IPS-NIHi11 (cell line): ENCODE results near the gene THBS4.

Experiments
- DNase-seq: peaks from one replicate; pipeline ENCODE4 v3.0.0; 2012; ENCODE audit warnings: mixed read lengths, low spot score

Gene THBS4

GRCh38 chr5:80034962-80035821, at the start of gene THBS4:
THBS4 (plus strand) TSS chr5:80035348; CDS start chr5:80035538, 190 bp downstream.
- peak; percentile 71 for DNase-seq

GRCh38 chr5:79986260-79986659, 48.9 kb upstream of the THBS4 start:
- no peak for DNase-seq

GRCh38 chr5:79990205-79990597, 44.9 kb upstream of the THBS4 start:
- no peak for DNase-seq

- peak; percentile 89 for DNase-seq
Measured at GRCh38 chr5:79990598-79991507, 44.3 kb upstream of the THBS4 start, which contains the start of gene MTX3. MTX3 (minus strand) TSS chr5:79991262; CDS start chr5:79991238, 24 bp downstream.

- DNase-seq, result no peak
Measured at GRCh38 chr5:79992891-79993657, 42.1 kb upstream of the THBS4 start.

- no peak for DNase-seq
Measured at GRCh38 chr5:79999722-80000121, 35.4 kb upstream of the THBS4 start.

GRCh38 chr5:80002677-80003076, 32.5 kb upstream of the THBS4 start:
- DNase-seq, result no peak

GRCh38 chr5:80008995-80009765, 26.0 kb upstream of the THBS4 start:
- no peak for DNase-seq

- no peak for DNase-seq
Measured at GRCh38 chr5:80010754-80011392, 24.3 kb upstream of the THBS4 start.

GRCh38 chr5:80025069-80025468, 10.1 kb upstream of the THBS4 start:
- no peak for DNase-seq

- no peak for DNase-seq
Measured at GRCh38 chr5:80026841-80027240, 8.3 kb upstream of the THBS4 start.

GRCh38 chr5:80031109-80031508, 4.0 kb upstream of the THBS4 start:
- no peak for DNase-seq

GRCh38 chr5:80033513-80033912, 1.6 kb upstream of the THBS4 start:
- no peak for DNase-seq

- DNase-seq, result no peak
Measured at GRCh38 chr5:80034559-80034958, 589 bp upstream of the THBS4 start.

GRCh38 chr5:80035839-80036238, 691 bp downstream of the THBS4 start:
- DNase-seq, result no peak

- DNase-seq, result no peak
Measured at GRCh38 chr5:80036615-80037014, 1.5 kb downstream of the THBS4 start.

GRCh38 chr5:80037366-80037765, 2.2 kb downstream of the THBS4 start:
- DNase-seq, result no peak

GRCh38 chr5:80039650-80040049, 4.5 kb downstream of the THBS4 start:
- no peak for DNase-seq

GRCh38 chr5:80041527-80041926, 6.4 kb downstream of the THBS4 start:
- DNase-seq, result no peak

- no peak for DNase-seq
Measured at GRCh38 chr5:80042330-80042729, 7.2 kb downstream of the THBS4 start.

- DNase-seq, result no peak
Measured at GRCh38 chr5:80043187-80043586, 8.0 kb downstream of the THBS4 start.
